ENCODE measurements around the gene TET1. TPM values are rescaled to one million over a fixed set of nuclear protein-coding genes. Genes with fewer than 3 reads are reported as not detected.
A peak's percentile ranks its signal among the peaks of the same experiment; 100 is the strongest.

Gene TET1
- total and polyA plus RNA-seq, 9 of the 15 experiments (the other 6 are each of a cell fraction or from before 2014, with no cell fraction given): 2.6 to 21.3 (median 11.6) TPM

DNA sequence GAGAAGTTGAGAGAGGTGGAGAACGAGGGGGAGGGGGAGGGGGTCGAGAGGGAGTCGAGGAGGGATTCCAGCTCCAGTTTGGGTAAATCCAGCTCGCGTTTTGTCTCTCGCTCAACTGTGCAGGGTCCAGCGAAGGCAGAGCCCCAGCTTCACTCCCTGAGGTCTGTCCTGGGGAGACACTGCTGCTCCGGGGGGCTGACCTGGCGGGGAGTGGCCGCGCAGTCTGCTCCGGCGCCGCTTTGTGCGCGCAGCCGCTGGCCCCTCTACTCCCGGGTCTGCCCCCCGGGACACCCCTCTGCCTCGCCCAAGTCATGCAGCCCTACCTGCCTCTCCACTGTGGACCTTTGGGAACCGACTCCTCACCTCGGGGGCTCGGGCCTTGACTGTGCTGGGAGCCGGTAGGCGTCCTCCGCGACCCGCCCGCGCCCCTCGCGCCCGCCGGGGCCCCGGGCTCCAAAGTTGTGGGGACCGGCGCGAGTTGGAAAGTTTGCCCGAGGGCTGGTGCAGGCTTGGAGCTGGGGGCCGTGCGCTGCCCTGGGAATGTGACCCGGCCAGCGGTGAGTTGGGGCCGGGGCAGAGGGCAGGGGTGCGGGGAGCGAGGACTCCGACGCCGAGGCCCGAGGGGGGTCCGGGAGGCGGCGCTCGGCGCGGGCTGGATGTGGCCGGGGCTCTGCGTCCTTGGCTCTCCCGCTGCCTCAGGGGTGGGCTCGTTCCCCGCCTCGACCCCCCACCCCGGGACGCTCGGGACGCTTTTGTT, at the start of gene TET1 (continued):
- TF ChIP-seq, protein P1, sequence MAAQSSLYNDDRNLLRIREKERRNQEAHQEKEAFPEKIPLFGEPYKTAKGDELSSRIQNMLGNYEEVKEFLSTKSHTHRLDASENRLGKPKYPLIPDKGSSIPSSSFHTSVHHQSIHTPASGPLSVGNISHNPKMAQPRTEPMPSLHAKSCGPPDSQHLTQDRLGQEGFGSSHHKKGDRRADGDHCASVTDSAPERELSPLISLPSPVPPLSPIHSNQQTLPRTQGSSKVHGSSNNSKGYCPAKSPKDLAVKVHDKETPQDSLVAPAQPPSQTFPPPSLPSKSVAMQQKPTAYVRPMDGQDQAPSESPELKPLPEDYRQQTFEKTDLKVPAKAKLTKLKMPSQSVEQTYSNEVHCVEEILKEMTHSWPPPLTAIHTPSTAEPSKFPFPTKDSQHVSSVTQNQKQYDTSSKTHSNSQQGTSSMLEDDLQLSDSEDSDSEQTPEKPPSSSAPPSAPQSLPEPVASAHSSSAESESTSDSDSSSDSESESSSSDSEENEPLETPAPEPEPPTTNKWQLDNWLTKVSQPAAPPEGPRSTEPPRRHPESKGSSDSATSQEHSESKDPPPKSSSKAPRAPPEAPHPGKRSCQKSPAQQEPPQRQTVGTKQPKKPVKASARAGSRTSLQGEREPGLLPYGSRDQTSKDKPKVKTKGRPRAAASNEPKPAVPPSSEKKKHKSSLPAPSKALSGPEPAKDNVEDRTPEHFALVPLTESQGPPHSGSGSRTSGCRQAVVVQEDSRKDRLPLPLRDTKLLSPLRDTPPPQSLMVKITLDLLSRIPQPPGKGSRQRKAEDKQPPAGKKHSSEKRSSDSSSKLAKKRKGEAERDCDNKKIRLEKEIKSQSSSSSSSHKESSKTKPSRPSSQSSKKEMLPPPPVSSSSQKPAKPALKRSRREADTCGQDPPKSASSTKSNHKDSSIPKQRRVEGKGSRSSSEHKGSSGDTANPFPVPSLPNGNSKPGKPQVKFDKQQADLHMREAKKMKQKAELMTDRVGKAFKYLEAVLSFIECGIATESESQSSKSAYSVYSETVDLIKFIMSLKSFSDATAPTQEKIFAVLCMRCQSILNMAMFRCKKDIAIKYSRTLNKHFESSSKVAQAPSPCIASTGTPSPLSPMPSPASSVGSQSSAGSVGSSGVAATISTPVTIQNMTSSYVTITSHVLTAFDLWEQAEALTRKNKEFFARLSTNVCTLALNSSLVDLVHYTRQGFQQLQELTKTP (IDR thresholded peaks at IDR 0.05; ENCODE audit: low read depth in 1 of 2, partially characterized antibody in 2 of 2): peak in 1 of 2 experiments; percentile 99
- TF ChIP-seq NFRKB (IDR thresholded peaks at IDR 0.05; ENCODE audit: low read depth) (peak; percentile 71; the same call in 1 of the 2 replicates), SMAD1 (IDR thresholded peaks at IDR 0.05; ENCODE audit: low read depth, low read length, partially characterized antibody) (peak; percentile 52), TCF3 (CRISPR knock-in tag; IDR thresholded peaks at IDR 0.05) (0 out of 2 replicates have a peak, but pooled peaks have one; percentile 8), BRD9 (IDR thresholded peaks at IDR 0.05; ENCODE audit: low read depth, partially characterized antibody) (peak; percentile 9), ZC3H4 (CRISPR knock-in tag; IDR thresholded peaks at IDR 0.05; ENCODE audit: borderline replicate concordance) (no peak), MEIS2 (IDR thresholded peaks at IDR 0.05; ENCODE audit: partially characterized antibody) (no peak), SLC30A9 (CRISPR knock-in tag; IDR thresholded peaks at IDR 0.05) (no peak), SMARCC2 (IDR thresholded peaks at IDR 0.05; ENCODE audit: low read depth) (no peak), SAP30 (IDR thresholded peaks at IDR 0.05; ENCODE audit: borderline replicate concordance, insufficient read depth, low read depth, low read length, poor library complexity, severe bottlenecking) (peak; percentile 57), TBL1XR1 (IDR thresholded peaks at IDR 0.05; ENCODE audit: low read length in 2 of 2) (peak; percentile 47 to 73; a peak in 2 of 4 replicates)
- TF ChIP-seq, protein P2, sequence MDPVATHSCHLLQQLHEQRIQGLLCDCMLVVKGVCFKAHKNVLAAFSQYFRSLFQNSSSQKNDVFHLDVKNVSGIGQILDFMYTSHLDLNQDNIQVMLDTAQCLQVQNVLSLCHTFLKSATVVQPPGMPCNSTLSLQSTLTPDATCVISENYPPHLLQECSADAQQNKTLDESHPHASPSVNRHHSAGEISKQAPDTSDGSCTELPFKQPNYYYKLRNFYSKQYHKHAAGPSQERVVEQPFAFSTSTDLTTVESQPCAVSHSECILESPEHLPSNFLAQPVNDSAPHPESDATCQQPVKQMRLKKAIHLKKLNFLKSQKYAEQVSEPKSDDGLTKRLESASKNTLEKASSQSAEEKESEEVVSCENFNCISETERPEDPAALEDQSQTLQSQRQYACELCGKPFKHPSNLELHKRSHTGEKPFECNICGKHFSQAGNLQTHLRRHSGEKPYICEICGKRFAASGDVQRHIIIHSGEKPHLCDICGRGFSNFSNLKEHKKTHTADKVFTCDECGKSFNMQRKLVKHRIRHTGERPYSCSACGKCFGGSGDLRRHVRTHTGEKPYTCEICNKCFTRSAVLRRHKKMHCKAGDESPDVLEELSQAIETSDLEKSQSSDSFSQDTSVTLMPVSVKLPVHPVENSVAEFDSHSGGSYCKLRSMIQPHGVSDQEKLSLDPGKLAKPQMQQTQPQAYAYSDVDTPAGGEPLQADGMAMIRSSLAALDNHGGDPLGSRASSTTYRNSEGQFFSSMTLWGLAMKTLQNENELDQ (CRISPR knock-in tag; IDR thresholded peaks at IDR 0.05; ENCODE audit: borderline replicate concordance): 0 out of 2 replicates have a peak, but pooled peaks have one; percentile 54
- TF ChIP-seq, protein P3, sequence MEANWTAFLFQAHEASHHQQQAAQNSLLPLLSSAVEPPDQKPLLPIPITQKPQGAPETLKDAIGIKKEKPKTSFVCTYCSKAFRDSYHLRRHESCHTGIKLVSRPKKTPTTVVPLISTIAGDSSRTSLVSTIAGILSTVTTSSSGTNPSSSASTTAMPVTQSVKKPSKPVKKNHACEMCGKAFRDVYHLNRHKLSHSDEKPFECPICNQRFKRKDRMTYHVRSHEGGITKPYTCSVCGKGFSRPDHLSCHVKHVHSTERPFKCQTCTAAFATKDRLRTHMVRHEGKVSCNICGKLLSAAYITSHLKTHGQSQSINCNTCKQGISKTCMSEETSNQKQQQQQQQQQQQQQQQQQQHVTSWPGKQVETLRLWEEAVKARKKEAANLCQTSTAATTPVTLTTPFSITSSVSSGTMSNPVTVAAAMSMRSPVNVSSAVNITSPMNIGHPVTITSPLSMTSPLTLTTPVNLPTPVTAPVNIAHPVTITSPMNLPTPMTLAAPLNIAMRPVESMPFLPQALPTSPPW (CRISPR knock-in tag; IDR thresholded peaks at IDR 0.05): peak; percentile 53
- TF ChIP-seq, protein P4, sequence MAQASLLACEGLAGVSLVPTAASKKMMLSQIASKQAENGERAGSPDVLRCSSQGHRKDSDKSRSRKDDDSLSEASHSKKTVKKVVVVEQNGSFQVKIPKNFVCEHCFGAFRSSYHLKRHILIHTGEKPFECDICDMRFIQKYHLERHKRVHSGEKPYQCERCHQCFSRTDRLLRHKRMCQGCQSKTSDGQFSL (CRISPR knock-in tag; IDR thresholded peaks at IDR 0.05): no peak; the same call in none of the 2 replicates
- TF ChIP-seq, protein P4 (tag; IDR thresholded peaks at IDR 0.05): peak in 1 of 2 experiments; percentile 15; a peak in 2 of 4 replicates

Measured in K562 (cell line).